C4-2B (cell line): ENCODE results near the gene MAG.
A peak's percentile ranks its signal among the peaks of the same experiment; 100 is the strongest.

Source experiments
- H3K27ac ChIP-seq: fragments of 450-650 bp; 2 replicates; pipeline ENCODE4 v1.5.1; 2017
- CTCF ChIP-seq: fragments of 450-650 bp; conservative IDR thresholded peaks from 2 replicates; pipeline ENCODE4 v1.5.1; 2017; ENCODE audit warnings: mild to moderate bottlenecking
- ZFX ChIP-seq: fragments of 450-650 bp; IDR thresholded peaks from 2 replicates; pipeline ENCODE4 v1.6.1; 2017

MAG gene

GRCh38 chr19:35351411-35352176 lies 59.6 kb downstream of the MAG start:
- TF ChIP-seq CTCF (no peak), ZFX (no peak)
- no peak overlapping the region for H3K27ac ChIP-seq

GRCh38 chr19:35352177-35352447 lies 60.2 kb downstream of the MAG start:
- H3K27ac ChIP-seq, result no peak overlapping the region
- no peak for TF ChIP-seq ZFX
- TF ChIP-seq CTCF, result no peak

- no peak overlapping the region for H3K27ac ChIP-seq
- peak; percentile 89 for TF ChIP-seq CTCF
- no peak for TF ChIP-seq ZFX
Measured at GRCh38 chr19:35352448-35353304, 60.7 kb downstream of the MAG start.

- no peak for TF ChIP-seq ZFX
- TF ChIP-seq CTCF, result no peak
- H3K27ac ChIP-seq, result no peak overlapping the region
Measured at GRCh38 chr19:35353635-35354034, 61.7 kb downstream of the MAG start.

GRCh38 chr19:35354898-35355297 lies 62.9 kb downstream of the MAG start:
- TF ChIP-seq ZFX, result no peak
- no peak for TF ChIP-seq CTCF
- H3K27ac ChIP-seq, result no peak overlapping the region

GRCh38 chr19:35355791-35356460 lies 64.0 kb downstream of the MAG start:
- TF ChIP-seq CTCF, result no peak
- no peak for TF ChIP-seq ZFX

More at GRCh38 chr19:35355791-35356460, 64.0 kb downstream of the MAG start:
- H3K27ac ChIP-seq, result no peak overlapping the region
